ENCODE measurements around the gene PGAP3.

PGAP3 gene

DNA sequence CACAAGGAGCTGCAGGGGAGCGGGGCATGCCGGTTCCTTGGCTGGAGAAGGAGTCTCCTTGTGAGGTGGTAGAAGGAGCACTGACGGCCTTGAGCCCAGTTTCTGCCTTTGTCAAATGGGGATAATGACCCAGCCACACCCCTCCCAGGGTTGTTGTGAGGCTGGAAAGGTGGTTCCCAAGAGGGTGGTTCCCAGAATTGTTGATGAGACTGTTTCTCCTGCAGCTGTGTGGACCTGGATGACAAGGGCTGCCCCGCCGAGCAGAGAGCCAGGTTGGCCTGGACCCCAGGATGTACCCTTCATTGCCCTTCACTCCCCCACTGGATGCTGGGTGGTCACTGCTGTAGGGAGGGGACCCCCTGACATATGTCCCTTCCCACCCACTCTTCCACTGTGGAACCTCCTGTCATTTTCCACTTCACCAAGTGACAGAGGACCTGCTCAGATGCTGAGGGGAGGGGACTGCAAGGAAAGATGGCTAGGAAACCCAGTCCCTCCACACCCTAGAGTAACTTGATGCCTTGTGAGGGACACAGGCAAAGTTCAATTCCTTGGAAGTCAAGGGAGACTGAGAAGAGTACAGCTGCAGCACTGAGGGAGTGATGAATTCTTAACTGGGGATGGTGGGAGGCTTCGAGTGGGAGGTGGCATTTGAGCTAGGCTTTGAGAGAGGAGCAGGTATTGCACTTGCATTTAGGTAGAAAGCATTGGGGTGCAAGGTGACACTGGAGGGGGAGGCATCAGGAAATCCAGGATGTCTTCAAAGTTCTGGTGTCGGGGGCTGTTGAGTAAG lies 31.9 kb upstream of the PGAP3 start:
- TF ChIP-seq, protein P1, sequence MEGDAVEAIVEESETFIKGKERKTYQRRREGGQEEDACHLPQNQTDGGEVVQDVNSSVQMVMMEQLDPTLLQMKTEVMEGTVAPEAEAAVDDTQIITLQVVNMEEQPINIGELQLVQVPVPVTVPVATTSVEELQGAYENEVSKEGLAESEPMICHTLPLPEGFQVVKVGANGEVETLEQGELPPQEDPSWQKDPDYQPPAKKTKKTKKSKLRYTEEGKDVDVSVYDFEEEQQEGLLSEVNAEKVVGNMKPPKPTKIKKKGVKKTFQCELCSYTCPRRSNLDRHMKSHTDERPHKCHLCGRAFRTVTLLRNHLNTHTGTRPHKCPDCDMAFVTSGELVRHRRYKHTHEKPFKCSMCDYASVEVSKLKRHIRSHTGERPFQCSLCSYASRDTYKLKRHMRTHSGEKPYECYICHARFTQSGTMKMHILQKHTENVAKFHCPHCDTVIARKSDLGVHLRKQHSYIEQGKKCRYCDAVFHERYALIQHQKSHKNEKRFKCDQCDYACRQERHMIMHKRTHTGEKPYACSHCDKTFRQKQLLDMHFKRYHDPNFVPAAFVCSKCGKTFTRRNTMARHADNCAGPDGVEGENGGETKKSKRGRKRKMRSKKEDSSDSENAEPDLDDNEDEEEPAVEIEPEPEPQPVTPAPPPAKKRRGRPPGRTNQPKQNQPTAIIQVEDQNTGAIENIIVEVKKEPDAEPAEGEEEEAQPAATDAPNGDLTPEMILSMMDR (IDR thresholded peaks at IDR 0.05; ENCODE audit: low read depth, low read length): no peak
- H3K4me3 ChIP-seq (ENCODE audit: low read depth, low read length): no peak overlapping the region

- no peak overlapping the region for H3K4me3 ChIP-seq (ENCODE audit: low read depth, low read length)
- TF ChIP-seq, protein P1 (IDR thresholded peaks at IDR 0.05; ENCODE audit: low read depth, low read length): no peak
Measured at GRCh38 chr17:39717660-39718059, 29.8 kb upstream of the PGAP3 start.

DNA sequence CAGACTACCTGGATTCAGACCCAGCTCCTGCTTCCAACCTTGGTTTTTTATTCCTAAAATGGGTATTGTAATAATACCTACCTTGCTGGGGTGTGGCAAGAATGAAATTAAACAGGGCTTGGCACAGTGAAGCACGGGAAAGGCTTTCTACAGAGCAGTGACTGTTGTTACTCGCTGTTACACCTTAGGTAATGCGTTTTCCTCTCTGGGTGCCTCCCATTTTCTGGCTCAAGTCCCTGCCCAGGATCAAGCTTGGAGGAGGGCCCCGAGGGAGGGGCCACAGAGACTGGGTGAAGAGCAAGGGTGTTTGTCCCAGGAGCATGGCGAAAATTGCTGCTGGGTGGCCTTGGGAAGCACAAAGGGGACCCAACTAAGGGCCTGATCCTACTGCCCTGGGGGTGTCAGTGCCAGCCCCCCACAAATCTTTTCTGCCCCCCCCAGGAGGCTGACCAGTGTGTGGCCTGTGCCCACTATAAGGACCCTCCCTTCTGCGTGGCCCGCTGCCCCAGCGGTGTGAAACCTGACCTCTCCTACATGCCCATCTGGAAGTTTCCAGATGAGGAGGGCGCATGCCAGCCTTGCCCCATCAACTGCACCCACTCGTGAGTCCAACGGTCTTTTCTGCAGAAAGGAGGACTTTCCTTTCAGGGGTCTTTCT lies 29.2 kb upstream of the PGAP3 start:
- no peak overlapping the region for H3K4me3 ChIP-seq (ENCODE audit: low read depth, low read length)
- TF ChIP-seq, protein P1 (IDR thresholded peaks at IDR 0.05; ENCODE audit: low read depth, low read length): no peak

DNA sequence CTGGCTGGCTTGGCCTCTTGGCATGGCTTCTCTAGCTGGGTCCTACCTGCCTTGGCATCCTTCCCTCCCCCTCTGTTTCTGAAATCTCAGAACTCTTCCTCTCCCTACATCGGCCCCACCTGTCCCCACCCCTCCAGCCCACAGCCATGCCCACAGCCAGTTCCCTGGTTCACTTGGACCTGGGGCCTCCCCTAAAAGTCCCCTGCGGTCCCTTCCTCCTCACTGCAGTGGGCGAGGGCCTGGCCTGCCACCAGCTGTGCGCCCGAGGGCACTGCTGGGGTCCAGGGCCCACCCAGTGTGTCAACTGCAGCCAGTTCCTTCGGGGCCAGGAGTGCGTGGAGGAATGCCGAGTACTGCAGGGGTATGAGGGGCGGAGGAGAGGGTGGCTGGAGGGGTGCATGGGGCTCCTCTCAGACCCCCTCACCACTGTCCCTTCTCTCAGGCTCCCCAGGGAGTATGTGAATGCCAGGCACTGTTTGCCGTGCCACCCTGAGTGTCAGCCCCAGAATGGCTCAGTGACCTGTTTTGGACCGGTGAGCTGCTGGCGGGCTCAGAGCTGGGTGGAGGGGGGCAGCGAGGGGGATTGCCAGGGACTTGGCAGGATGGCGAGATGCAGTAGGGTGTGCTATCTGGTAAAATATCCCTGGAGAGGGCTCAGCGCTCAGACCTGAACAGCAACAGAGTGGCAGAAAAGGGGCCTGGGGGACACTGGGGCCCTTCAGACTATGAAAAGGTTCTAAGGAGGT lies 28.4 kb upstream of the PGAP3 start:
- TF ChIP-seq, protein P1 (IDR thresholded peaks at IDR 0.05; ENCODE audit: low read depth, low read length): no peak
- H3K4me3 ChIP-seq (ENCODE audit: low read depth, low read length): no peak overlapping the region

GRCh38 chr17:39715375-39716072 lies 27.7 kb upstream of the PGAP3 start:
- TF ChIP-seq, protein P1 (IDR thresholded peaks at IDR 0.05; ENCODE audit: low read depth, low read length): no peak
- H3K4me3 ChIP-seq (ENCODE audit: low read depth, low read length): no peak overlapping the region

DNA sequence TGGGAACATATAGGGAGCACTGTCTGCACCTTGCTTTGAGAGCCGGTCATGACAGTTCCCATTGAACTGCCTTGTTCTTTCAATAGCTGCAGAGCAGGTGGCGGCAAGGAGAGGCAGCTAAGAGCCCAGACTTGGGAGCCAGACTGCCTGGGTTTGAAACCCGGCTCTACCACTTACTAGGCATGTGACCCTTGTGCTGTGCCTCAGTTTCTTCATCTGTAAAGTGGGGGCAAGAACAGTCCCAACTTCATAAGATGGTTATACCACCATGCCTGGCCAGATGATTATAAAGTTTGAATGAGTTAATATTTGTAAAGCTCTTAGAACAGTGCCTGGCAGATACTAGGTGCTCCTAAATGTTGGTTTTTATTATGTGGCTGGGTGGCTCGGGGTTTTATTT lies 26.4 kb upstream of the PGAP3 start:
- H3K4me3 ChIP-seq (ENCODE audit: low read depth, low read length): no peak overlapping the region
- TF ChIP-seq, protein P1 (IDR thresholded peaks at IDR 0.05; ENCODE audit: low read depth, low read length): no peak

All from WI38 (cell line).